HCT116 (cell line): ENCODE data around the gene TACR3. TPM values are rescaled to one million over a fixed set of nuclear protein-coding genes. Genes with fewer than 3 reads are reported as not detected.
A peak's percentile ranks its signal among the peaks of the same experiment; 100 is the strongest.

Experiments
- ATAC-seq: fragments of 200-7000 bp; cut with Tn5 transposase; 2 replicates; pipeline ENCODE4 v1.9.1; 2020; ENCODE audit warnings: mild to moderate bottlenecking, moderate library complexity
- BruUV-seq: library from RNA; stranded (reverse); fragments of 400-500 nt; replicated peaks from 2 replicates; lab custom pipeline; 2021; lab: Mats Ljungman, UMichigan
- CTCF ChIA-PET: fragments of 300-600 bp; sonication (Branson Sonifier 250); formaldehyde crosslinking; loops from one replicate; lab custom pipeline; 2021; ENCODE audit warnings: antibody characterized with exemption; lab: Charles Lee
- POLR2A ChIA-PET: fragments of 300-600, 350-600 bp; sonication (Branson Sonifier 250); formaldehyde crosslinking; loops from one replicate; lab custom pipeline; 2021; ENCODE audit warnings: antibody characterized with exemption; lab: Charles Lee
- RAD21 ChIA-PET, 2 experiments: fragments of 300-600 bp; sonication (Branson Sonifier 250); formaldehyde crosslinking; loops; one replicate each; lab custom pipeline; 2023; ENCODE audit warnings: low total read pairs in 2 of 2; ENCODE audit not compliant: uncharacterized antibody in 2 of 2, unreplicated experiment in 2 of 2, low non-redundant PET in 1 of 2; lab: Charles Lee
- DNase-seq: peaks from one replicate; pipeline ENCODE4 v3.0.0-alpha.2; 2010; ENCODE audit warnings: low read depth, low spot score
- H2AFZ ChIP-seq: fragments of 200-600 bp; shearing (Covaris generic), sonication (generic); 2 replicates; pipeline ENCODE4 v1.6.1; 2017; ENCODE audit warnings: low read depth, mixed run types, mixed read lengths, antibody characterized with exemption, low read length; ENCODE audit not compliant: poor library complexity, severe bottlenecking
- H3K27ac ChIP-seq: 2 replicates; pipeline ENCODE4 v1.5.1; 2012; ENCODE audit warnings: low read depth, low read length
- H3K27me3 ChIP-seq: fragments of 200-600 bp; sonication (generic); 2 replicates; pipeline ENCODE4 v1.6.1; 2016; ENCODE audit warnings: mixed run types, low read length, mixed read lengths; ENCODE audit not compliant: insufficient read depth
- H3K36me3 ChIP-seq, 2 experiments: fragments of 200-500 bp in 1 of 2; fragments of 200-600 bp in 1 of 2; sonication (Bioruptor generic) in 1 of 2; sonication (generic) in 1 of 2; 2 replicates each; pipeline versions ENCODE4 v1.5.1 to v1.6.1; 2014 to 2016; ENCODE audit warnings: low read length in 2 of 2, inconsistent platforms in 1 of 2, mixed read lengths in 1 of 2, mixed run types in 1 of 2; ENCODE audit not compliant: insufficient read depth in 2 of 2, control insufficient read depth in 1 of 2
- H3K4me1 ChIP-seq, 2 experiments: fragments of 200-600 bp in 1 of 2; sonication (generic) in 1 of 2; 2 replicates each; pipeline versions ENCODE4 v1.5.1 to v1.6.1; 2012 to 2017; ENCODE audit warnings: low read length in 2 of 2, inconsistent platforms in 1 of 2, mild to moderate bottlenecking in 1 of 2, mixed read lengths in 1 of 2, mixed run types in 1 of 2, moderate library complexity in 1 of 2; ENCODE audit not compliant: insufficient read depth in 2 of 2, control insufficient read depth in 1 of 2
- H3K4me2 ChIP-seq: fragments of 200-600 bp; sonication (generic); 2 replicates; pipeline ENCODE4 v1.6.1; 2017; ENCODE audit warnings: mixed run types, low read length, mixed read lengths
- H3K4me3 ChIP-seq, 2 experiments: fragments of 200-600 bp in 1 of 2; sonication (generic) in 1 of 2; replicated peaks in 1 of 2; 2 replicates each; pipeline ENCODE4 v1.5.1; 2011 to 2016; ENCODE audit warnings: low read length in 2 of 2, control low read depth in 1 of 2, low read depth in 1 of 2, mild to moderate bottlenecking in 1 of 2, mixed read lengths in 1 of 2, mixed run types in 1 of 2
- H3K79me2 ChIP-seq: fragments of 200-600 bp; sonication (generic); 2 replicates; pipeline ENCODE4 v1.6.1; 2017; ENCODE audit warnings: mild to moderate bottlenecking, mixed run types, low read length, moderate library complexity, mixed read lengths; ENCODE audit not compliant: insufficient read depth
- H3K9ac ChIP-seq: fragments of 200-600 bp; sonication (generic); 2 replicates; pipeline ENCODE4 v1.6.1; 2016; ENCODE audit warnings: low read length, mixed read lengths
- H3K9me2 ChIP-seq: fragments of 200-600 bp; sonication (generic), shearing (Covaris generic); 2 replicates; pipeline ENCODE4 v1.6.1; 2017; ENCODE audit warnings: mixed run types, mild to moderate bottlenecking, moderate library complexity; ENCODE audit not compliant: insufficient read depth
- H3K9me3 ChIP-seq, 2 experiments: fragments of 200-500 bp in 1 of 2; fragments of 200-600 bp in 1 of 2; sonication (Bioruptor generic) in 1 of 2; sonication (generic) in 1 of 2; 2 replicates each; pipeline ENCODE4 v1.6.1; 2014 to 2017; ENCODE audit warnings: low read length in 2 of 2, mixed read lengths in 2 of 2, inconsistent platforms in 1 of 2, low read depth in 1 of 2, mild to moderate bottlenecking in 1 of 2, mixed run types in 1 of 2, moderate library complexity in 1 of 2; ENCODE audit not compliant: control insufficient read depth in 1 of 2, insufficient read depth in 1 of 2
- H4K20me1 ChIP-seq: fragments of 200-600 bp; sonication (generic), shearing (Covaris generic); 2 replicates; pipeline ENCODE4 v1.6.1; 2017; ENCODE audit warnings: mixed run types, mild to moderate bottlenecking, moderate library complexity; ENCODE audit not compliant: insufficient read depth
- CEBPB ChIP-seq: IDR thresholded peaks from 2 replicates; pipeline ENCODE4 v1.6.1; 2012; ENCODE audit warnings: low read depth
- EZH2phosphoT487 ChIP-seq: fragments of 200-600 bp; IDR thresholded peaks from 2 replicates; pipeline ENCODE4 v1.6.1; 2018; ENCODE audit warnings: antibody characterized with exemption, borderline replicate concordance
- JUND ChIP-seq: IDR thresholded peaks from 2 replicates; pipeline ENCODE4 v1.6.1; 2012
- POLR2A ChIP-seq: IDR thresholded peaks from 2 replicates; pipeline ENCODE4 v1.7.0; 2011; ENCODE audit warnings: borderline replicate concordance; ENCODE audit not compliant: insufficient read depth, insufficient read length; ENCODE audit errors: extremely low read depth
- POLR2AphosphoS5 ChIP-seq: IDR thresholded peaks from 2 replicates; pipeline ENCODE4 v1.6.1; 2011; ENCODE audit warnings: mild to moderate bottlenecking, low read depth, low read length, moderate library complexity
- RAD21 ChIP-seq: IDR thresholded peaks from 2 replicates; pipeline ENCODE4 v1.6.1; 2012; ENCODE audit warnings: low read depth, mild to moderate bottlenecking
- SIN3A ChIP-seq: IDR thresholded peaks from 2 replicates; pipeline ENCODE4 v1.6.1; 2012; ENCODE audit warnings: low read depth
- SRF ChIP-seq: IDR thresholded peaks from 2 replicates; pipeline ENCODE4 v1.6.1; 2012; ENCODE audit warnings: low read depth
- ZFX ChIP-seq: fragments of 450-650 bp; IDR thresholded peaks from 2 replicates; pipeline ENCODE4 v1.6.1; 2017
- intact Hi-C: fragments of 100-400 bp; cut with micrococcal nuclease; formaldehyde crosslinking; loops from 2 replicates; pipeline ENCODE4 v1.10.0; 2022
- total RNA-seq: library from RNA; stranded (reverse); gene quantifications from one replicate; pipeline ENCODE4 v1.2.1, GENCODE V29; 2021; ENCODE audit not compliant: unreplicated experiment
- TF ChIP-seq, protein P1 (sequence below): IDR thresholded peaks from 2 replicates; pipeline ENCODE4 v1.6.1; 2012
- TF ChIP-seq, protein P2 (sequence below): IDR thresholded peaks from 2 replicates; pipeline ENCODE4 v1.6.1; 2012
- TF ChIP-seq, protein P3 (sequence below): IDR thresholded peaks from 2 replicates; pipeline ENCODE4 v1.6.1; 2012; ENCODE audit warnings: low read depth
- TF ChIP-seq, protein P4 (sequence below), 3 experiments: fragments of 200-600 bp in 1 of 3; sonication (generic) in 1 of 3; IDR thresholded peaks in 2 of 3; conservative IDR thresholded peaks in 1 of 3; 2 replicates each; pipeline ENCODE4 v1.5.1; 2012 to 2017; ENCODE audit warnings: low read depth in 2 of 3, low read length in 2 of 3, antibody characterized with exemption in 1 of 3, borderline replicate concordance in 1 of 3, control low read depth in 1 of 3, mild to moderate bottlenecking in 1 of 3, mixed read lengths in 1 of 3, mixed run types in 1 of 3, moderate library complexity in 1 of 3; ENCODE audit not compliant: insufficient read depth in 1 of 3

The TACR3 gene
- total RNA-seq, 1 experiment from 2014 or later: not detected

DNA sequence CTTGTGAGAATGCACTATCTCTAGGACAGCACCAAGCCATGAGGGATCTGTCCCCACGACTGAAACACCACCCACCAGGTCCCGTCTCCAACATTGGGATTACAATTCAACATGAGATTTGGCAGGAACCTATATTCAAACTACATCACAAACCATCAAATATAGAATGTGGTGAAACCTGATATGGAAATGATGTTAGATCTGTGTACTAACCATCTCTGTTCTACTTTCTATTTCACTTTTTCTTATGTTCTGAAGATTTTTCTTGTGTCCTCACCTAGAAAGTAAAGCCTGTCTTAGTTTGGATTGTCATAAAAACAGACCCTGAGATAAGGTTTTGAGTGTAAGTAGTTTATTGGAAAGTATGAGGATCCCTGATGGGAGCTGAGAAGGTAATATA lies 37.8 kb upstream of the TACR3 start:
- H3K79me2 ChIP-seq: no peaks in the 10 kb centered on the region
- ATAC-seq: no peak
- no peak overlapping the region for H3K4me3 ChIP-seq
- H3K27ac ChIP-seq: no peak overlapping the region
- peaks cover 0 to 3% of the 10 kb centered on the region in 2 experiments; a peak in 1 of 4 replicates for H3K4me1 ChIP-seq
- no peaks in the 10 kb centered on the region for H3K36me3 ChIP-seq
- intact Hi-C loops: no loop called here
- no TSS peak for BruUV-seq
- H3K4me2 ChIP-seq: no peak overlapping the region
- H3K9ac ChIP-seq: no peak overlapping the region
- no peaks in the 10 kb centered on the region for H3K9me2 ChIP-seq
- CTCF ChIA-PET: no interaction called here
- no peak overlapping the region for H2AFZ ChIP-seq
- RAD21 ChIA-PET: no interaction called here
- no peak for DNase-seq
- TF ChIP-seq RAD21 (no peak), SIN3A (no peak), JUND (no peak), SRF (no peak), CEBPB (no peak), ZFX (no peak), POLR2AphosphoS5 (no peak), EZH2phosphoT487 (no peak), POLR2A (no peak)
- TF ChIP-seq, protein P1, sequence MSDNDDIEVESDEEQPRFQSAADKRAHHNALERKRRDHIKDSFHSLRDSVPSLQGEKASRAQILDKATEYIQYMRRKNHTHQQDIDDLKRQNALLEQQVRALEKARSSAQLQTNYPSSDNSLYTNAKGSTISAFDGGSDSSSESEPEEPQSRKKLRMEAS: no peak
- TF ChIP-seq, all 23 proteins: peak for 0
- no peaks in the 10 kb centered on the region for H3K9me3 ChIP-seq
- no peaks in the 10 kb centered on the region for H4K20me1 ChIP-seq
- POLR2A ChIA-PET: no interaction called here
- no peaks in the 10 kb centered on the region for H3K27me3 ChIP-seq

GRCh38 chr4:103756741-103757140 lies 37.0 kb upstream of the TACR3 start:
- BruUV-seq: no TSS peak
- no peaks in the 10 kb centered on the region for H3K36me3 ChIP-seq
- H3K27ac ChIP-seq: no peak overlapping the region
- no peaks in the 10 kb centered on the region for H3K9me3 ChIP-seq
- H3K9ac ChIP-seq: no peak overlapping the region
- no peaks in the 10 kb centered on the region for H3K9me2 ChIP-seq
- intact Hi-C loops: no loop called here
- H3K4me3 ChIP-seq: no peak overlapping the region
- no peak overlapping the region for H3K4me2 ChIP-seq
- ChIA-PET CTCF (no interaction called here), RAD21 (no interaction called here), POLR2A (no interaction called here)
- H2AFZ ChIP-seq: peak overlapping the region; percentile 1
- no peaks in the 10 kb centered on the region for H3K79me2 ChIP-seq
- peaks cover 0 to 3% of the 10 kb centered on the region in 2 experiments; a peak in 1 of 4 replicates for H3K4me1 ChIP-seq
- H4K20me1 ChIP-seq: no peaks in the 10 kb centered on the region
- H3K27me3 ChIP-seq: no peaks in the 10 kb centered on the region
- DNase-seq (no peak), ATAC-seq (no peak)
- no peak for TF ChIP-seq POLR2A
- TF ChIP-seq, protein P2, sequence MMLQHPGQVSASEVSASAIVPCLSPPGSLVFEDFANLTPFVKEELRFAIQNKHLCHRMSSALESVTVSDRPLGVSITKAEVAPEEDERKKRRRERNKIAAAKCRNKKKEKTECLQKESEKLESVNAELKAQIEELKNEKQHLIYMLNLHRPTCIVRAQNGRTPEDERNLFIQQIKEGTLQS: no peak
- TF ChIP-seq, protein P3, sequence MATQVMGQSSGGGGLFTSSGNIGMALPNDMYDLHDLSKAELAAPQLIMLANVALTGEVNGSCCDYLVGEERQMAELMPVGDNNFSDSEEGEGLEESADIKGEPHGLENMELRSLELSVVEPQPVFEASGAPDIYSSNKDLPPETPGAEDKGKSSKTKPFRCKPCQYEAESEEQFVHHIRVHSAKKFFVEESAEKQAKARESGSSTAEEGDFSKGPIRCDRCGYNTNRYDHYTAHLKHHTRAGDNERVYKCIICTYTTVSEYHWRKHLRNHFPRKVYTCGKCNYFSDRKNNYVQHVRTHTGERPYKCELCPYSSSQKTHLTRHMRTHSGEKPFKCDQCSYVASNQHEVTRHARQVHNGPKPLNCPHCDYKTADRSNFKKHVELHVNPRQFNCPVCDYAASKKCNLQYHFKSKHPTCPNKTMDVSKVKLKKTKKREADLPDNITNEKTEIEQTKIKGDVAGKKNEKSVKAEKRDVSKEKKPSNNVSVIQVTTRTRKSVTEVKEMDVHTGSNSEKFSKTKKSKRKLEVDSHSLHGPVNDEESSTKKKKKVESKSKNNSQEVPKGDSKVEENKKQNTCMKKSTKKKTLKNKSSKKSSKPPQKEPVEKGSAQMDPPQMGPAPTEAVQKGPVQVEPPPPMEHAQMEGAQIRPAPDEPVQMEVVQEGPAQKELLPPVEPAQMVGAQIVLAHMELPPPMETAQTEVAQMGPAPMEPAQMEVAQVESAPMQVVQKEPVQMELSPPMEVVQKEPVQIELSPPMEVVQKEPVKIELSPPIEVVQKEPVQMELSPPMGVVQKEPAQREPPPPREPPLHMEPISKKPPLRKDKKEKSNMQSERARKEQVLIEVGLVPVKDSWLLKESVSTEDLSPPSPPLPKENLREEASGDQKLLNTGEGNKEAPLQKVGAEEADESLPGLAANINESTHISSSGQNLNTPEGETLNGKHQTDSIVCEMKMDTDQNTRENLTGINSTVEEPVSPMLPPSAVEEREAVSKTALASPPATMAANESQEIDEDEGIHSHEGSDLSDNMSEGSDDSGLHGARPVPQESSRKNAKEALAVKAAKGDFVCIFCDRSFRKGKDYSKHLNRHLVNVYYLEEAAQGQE: no peak
- no peak for TF ChIP-seq POLR2AphosphoS5
- TF ChIP-seq, protein P4, sequence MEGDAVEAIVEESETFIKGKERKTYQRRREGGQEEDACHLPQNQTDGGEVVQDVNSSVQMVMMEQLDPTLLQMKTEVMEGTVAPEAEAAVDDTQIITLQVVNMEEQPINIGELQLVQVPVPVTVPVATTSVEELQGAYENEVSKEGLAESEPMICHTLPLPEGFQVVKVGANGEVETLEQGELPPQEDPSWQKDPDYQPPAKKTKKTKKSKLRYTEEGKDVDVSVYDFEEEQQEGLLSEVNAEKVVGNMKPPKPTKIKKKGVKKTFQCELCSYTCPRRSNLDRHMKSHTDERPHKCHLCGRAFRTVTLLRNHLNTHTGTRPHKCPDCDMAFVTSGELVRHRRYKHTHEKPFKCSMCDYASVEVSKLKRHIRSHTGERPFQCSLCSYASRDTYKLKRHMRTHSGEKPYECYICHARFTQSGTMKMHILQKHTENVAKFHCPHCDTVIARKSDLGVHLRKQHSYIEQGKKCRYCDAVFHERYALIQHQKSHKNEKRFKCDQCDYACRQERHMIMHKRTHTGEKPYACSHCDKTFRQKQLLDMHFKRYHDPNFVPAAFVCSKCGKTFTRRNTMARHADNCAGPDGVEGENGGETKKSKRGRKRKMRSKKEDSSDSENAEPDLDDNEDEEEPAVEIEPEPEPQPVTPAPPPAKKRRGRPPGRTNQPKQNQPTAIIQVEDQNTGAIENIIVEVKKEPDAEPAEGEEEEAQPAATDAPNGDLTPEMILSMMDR (IDR thresholded peaks at IDR 0.05 in 2 of 3, conservative IDR thresholded peaks at IDR 0.05 in 1 of 3; ENCODE audit: borderline replicate concordance in 1 of 3, insufficient read depth in 1 of 3, low read depth in 2 of 3, low read length in 2 of 3): no peak
- TF ChIP-seq, protein P1: no peak
